HepG2 (cell line): ENCODE results near the gene BRPF1. TPM values are rescaled to one million over a fixed set of nuclear protein-coding genes. Genes with fewer than 3 reads are reported as not detected.

Experiments
- ATF5 ChIP-seq: sonication (generic); formaldehyde crosslinking; IDR thresholded peaks from 2 replicates; pipeline ENCODE4 v1.4.0; 2020; ENCODE audit warnings: mild to moderate bottlenecking, low read depth, missing genetic modification reagents
- ELK4 ChIP-seq: sonication (generic); formaldehyde crosslinking; IDR thresholded peaks from 2 replicates; pipeline ENCODE4 v1.9.0; 2021; ENCODE audit warnings: missing genetic modification reagents, borderline replicate concordance
- FLYWCH1 ChIP-seq: sonication (generic); formaldehyde crosslinking; IDR thresholded peaks from 2 replicates; pipeline ENCODE4 v1.8.1; 2023; ENCODE audit warnings: mild to moderate bottlenecking, missing genetic modification reagents
- GABPB1 ChIP-seq: IDR thresholded peaks from 2 replicates; pipeline ENCODE4 v1.6.1; 2016; ENCODE audit warnings: mild to moderate bottlenecking, missing genetic modification reagents, moderate library complexity, missing compliant biosample characterization
- GRHL1 ChIP-seq: sonication (generic); formaldehyde crosslinking; conservative IDR thresholded peaks from 2 replicates; pipeline ENCODE4 v1.8.0; 2022; ENCODE audit warnings: missing genetic modification reagents
- PCBP1 ChIP-seq: fragments of 200-400 bp; formaldehyde crosslinking; IDR thresholded peaks from 2 replicates; pipeline ENCODE4 v1.6.1; 2017; ENCODE audit warnings: mild to moderate bottlenecking, low read depth, low read length, borderline replicate concordance
- SCMH1 ChIP-seq: sonication (generic); formaldehyde crosslinking; IDR thresholded peaks from 2 replicates; pipeline ENCODE4 v1.9.0; 2021; ENCODE audit warnings: missing genetic modification reagents, mild to moderate bottlenecking, borderline replicate concordance
- SRSF4 ChIP-seq: fragments of 200-400 bp; formaldehyde crosslinking; IDR thresholded peaks from one replicate; pipeline ENCODE4 v1.6.1; 2018; ENCODE audit warnings: mild to moderate bottlenecking, low read depth, low read length, moderate library complexity; ENCODE audit not compliant: poor library complexity, severe bottlenecking
- TAF15 ChIP-seq: fragments of 200-400 bp; formaldehyde crosslinking; IDR thresholded peaks from one replicate; pipeline ENCODE4 v1.6.1; 2018; ENCODE audit warnings: mild to moderate bottlenecking, low read depth, low read length; ENCODE audit not compliant: poor library complexity, severe bottlenecking
- TARDBP ChIP-seq: sonication (generic); formaldehyde crosslinking; IDR thresholded peaks from 2 replicates; pipeline ENCODE4 v1.8.0; 2022; ENCODE audit warnings: mild to moderate bottlenecking, missing genetic modification reagents
- TP53 ChIP-seq: sonication (generic); formaldehyde crosslinking; conservative IDR thresholded peaks from 2 replicates; pipeline ENCODE4 v1.4.0; 2020; ENCODE audit warnings: missing genetic modification reagents
- ZBTB20 ChIP-seq: sonication (generic); formaldehyde crosslinking; IDR thresholded peaks from 2 replicates; pipeline ENCODE4 v1.8.1; 2023; ENCODE audit warnings: missing genetic modification reagents, low read depth, mild to moderate bottlenecking, borderline replicate concordance
- ZNF646 ChIP-seq: sonication (generic); formaldehyde crosslinking; IDR thresholded peaks from 2 replicates; pipeline ENCODE4 v1.9.0; 2021; ENCODE audit warnings: mild to moderate bottlenecking, missing genetic modification reagents
- ZNF781 ChIP-seq: sonication (generic); formaldehyde crosslinking; IDR thresholded peaks from 2 replicates; pipeline ENCODE4 v1.5.1; 2020; ENCODE audit warnings: borderline replicate concordance, mild to moderate bottlenecking, missing genetic modification reagents; ENCODE audit errors: not compliant biosample characterization
- ZNF816 ChIP-seq: sonication (generic); formaldehyde crosslinking; IDR thresholded peaks from 2 replicates; pipeline ENCODE4 v1.8.0; 2022; ENCODE audit warnings: missing genetic modification reagents, mild to moderate bottlenecking, borderline replicate concordance
- polyA plus RNA-seq, 8 experiments: library from polyadenylated mRNA; depleted of rRNA in 3 of 8; stranded (reverse) in 7 of 8; unstranded in 1 of 8; fragments of >200 nt; fragmentation: Illumina TruSeq in 4 of 8; extraction: Trizol in 4 of 8; gene quantifications; 2 replicates each; pipeline versions ENCODE4 v1.2.1 to v1.2.3, GENCODE V29; 2011 to 2016; ENCODE audit warnings: low read depth in 4 of 8, missing spikeins in 1 of 8, mixed read lengths in 1 of 8; ENCODE audit not compliant: insufficient read depth in 1 of 8
- total RNA-seq, 5 experiments: library from RNA; depleted of rRNA; stranded (reverse); fragments of >200 nt; fragmentation: Illumina TruSeq; extraction: Trizol; gene quantifications; 2 replicates each; pipeline ENCODE4 v1.2.3, GENCODE V29; 2016; ENCODE audit warnings: low read depth in 1 of 5

Gene BRPF1
- total and polyA plus RNA-seq, 2 of the 13 experiments (the other 11 are each of a cell fraction or from before 2014, with no cell fraction given) = 7.3 to 10.0 TPM

- no peak for TF ChIP-seq ZNF646
- TF ChIP-seq TP53 (CRISPR knock-in tag) = no peak
- TF ChIP-seq PCBP1 = no peak
- TF ChIP-seq GRHL1 (CRISPR knock-in tag) = no peak
- TF ChIP-seq ZBTB20 (CRISPR knock-in tag) = no peak
- TF ChIP-seq ZNF816 (CRISPR knock-in tag) = no peak
- TF ChIP-seq GABPB1 (CRISPR knock-in tag) = peak; percentile 48; the same call in 1 of the 2 replicates
- TF ChIP-seq TARDBP (CRISPR knock-in tag) = 0 out of 2 replicates have a peak, but pooled peaks have one; percentile 21
- TF ChIP-seq SRSF4 = no peak
- no peak for TF ChIP-seq ELK4 (CRISPR knock-in tag)
- no peak; the same call in 1 of the 2 replicates for TF ChIP-seq ATF5 (CRISPR knock-in tag)
- no peak for TF ChIP-seq FLYWCH1 (CRISPR knock-in tag)
- no peak for TF ChIP-seq ZNF781 (CRISPR knock-in tag)
- no peak for TF ChIP-seq TAF15
- no peak for TF ChIP-seq SCMH1 (CRISPR knock-in tag)
These were observed 38.1 kb downstream of the BRPF1 start, which contains the start of gene CAMK1 (continued) for GRCh38 chr3:9769426-9770275.
